GM18873 (cell line): ENCODE results near the gene TMEM191B.
"Not testable (repeated sequence)": the region's sequence is repeated elsewhere in the genome, so short reads cannot be mapped to it uniquely, and the experiment has no call there.

Source experiments
- ATAC-seq: cut with Tn5 transposase; IDR thresholded peaks from one replicate; pipeline ENCODE4 v1.9.1; 2021; ENCODE audit warnings: mild to moderate bottlenecking, moderate library complexity, moderate number of reproducible peaks; ENCODE audit not compliant: unreplicated experiment, low FRiP score

The TMEM191B gene

DNA sequence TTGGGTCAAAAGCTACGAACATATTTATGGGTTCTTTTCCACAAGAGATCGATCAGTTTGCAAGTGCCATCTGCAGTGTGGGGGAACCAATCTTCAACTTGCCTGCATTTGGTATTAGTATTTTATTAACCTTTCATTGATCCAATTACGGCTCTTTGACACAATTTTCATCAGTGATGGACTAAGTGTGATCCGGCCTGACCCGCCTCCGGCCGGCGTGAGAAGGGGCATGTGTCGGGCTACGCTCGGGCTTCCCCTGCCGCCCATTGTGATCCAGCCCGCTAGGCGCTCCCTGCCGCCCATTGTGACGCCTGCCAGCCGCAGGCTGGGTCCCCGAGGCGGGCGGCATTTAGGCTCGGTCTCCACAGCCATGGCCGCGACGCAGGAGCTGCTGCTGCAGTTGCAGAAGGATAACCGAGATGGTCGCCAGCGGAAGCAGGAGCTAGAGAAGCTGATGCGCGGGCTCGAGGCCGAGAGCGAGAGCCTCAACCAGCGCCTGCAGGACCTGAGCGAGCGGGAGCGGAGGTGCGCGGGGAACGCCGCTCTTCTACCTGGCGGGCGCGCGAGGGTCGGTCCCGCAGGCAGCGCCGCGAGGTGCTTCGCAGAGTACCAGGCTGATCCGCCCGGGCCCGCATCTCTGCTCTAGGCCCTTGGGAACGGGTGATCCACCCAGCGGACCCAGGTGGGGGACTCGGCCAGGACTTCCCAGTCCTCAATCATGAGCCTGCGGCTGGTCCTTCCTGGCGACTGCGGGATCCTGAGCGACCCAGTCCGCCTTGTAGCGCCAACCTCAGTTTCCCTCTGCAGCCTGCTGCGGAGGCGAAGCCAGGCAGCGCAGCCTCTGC is at the start of gene TMEM191B:
Gene TMEM191B (plus strand): TSS at position 51 of the 845 bp plus-strand sequence. CDS start 179 bp downstream, at position 230.
- ATAC-seq: peak; percentile 20

DNA sequence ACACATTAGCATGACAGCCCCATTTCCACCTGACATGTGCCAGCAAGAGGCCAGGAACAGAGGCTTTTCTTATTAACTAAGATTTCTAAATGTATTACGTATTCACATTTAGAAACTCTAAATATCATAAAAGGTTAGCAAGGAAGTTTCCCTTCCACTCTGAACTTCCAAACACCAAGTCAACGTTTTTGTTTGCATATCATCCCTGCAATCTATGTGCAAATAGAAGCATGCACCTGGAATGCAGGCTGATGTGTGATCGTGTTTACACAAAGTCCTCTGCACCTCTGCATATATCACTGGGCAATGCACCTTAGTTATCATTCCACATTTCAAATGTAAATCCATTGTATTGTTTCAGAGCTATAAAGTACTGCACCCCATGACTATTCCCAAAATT is 31.4 kb upstream of the TMEM191B start:
- not testable (repeated sequence) for ATAC-seq

DNA sequence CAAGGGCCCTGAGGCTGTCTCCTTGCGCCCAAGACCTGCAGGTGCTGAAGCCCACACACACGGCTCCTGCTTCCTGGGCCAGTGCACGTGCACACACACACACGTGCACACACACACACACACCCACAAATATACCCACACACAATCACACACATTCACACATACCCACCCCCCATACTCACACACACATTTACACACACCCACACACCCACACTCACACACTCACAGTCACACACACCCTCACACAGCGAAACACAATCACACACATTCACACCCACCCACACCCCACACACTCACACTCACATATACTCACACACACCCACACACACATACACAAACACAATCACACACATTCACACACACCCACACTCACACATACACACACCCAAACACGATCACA is 16.3 kb upstream of the TMEM191B start:
- ATAC-seq: not testable (repeated sequence)

DNA sequence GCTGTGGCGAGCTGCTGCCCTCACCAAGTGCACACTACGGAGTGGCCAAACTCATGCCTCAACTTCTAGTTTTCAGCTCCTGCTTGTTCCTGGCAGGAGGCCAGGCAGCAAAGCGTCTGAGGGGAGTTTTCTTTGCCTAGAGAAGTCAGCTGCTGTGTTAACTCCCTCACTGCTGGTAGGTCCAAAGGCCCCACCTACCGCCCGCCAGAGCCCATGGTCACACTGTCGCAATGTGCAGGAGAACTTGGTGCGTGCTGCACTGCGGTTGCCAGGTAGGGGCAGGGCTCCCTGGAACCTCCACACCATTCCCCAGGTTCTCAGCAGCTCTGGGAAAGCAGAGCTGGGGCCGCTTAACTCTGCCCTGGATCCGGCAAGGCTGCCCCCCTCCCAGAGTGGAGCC is 15.2 kb upstream of the TMEM191B start:
- not testable (repeated sequence) for ATAC-seq

DNA sequence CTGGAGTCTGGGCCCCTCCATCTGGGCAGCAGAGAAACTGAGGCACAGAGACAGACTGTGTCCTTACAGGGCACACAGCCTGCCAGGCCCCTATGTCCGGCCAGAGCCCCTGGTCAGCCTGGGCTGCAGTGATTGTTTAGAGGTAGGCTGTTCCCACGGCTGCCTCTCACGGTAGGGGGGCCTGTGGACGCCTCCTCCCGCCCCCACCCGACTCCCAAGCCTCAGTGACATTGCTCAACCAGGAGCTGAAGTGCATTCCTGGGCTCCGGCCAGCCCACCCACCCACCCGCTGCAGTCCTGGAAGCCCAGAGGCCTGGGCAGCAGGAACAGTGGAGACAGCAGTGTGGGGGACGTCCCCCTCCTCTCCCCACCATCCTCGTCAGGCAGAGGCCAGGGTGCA is 14.1 kb upstream of the TMEM191B start:
- not testable (repeated sequence) for ATAC-seq

DNA sequence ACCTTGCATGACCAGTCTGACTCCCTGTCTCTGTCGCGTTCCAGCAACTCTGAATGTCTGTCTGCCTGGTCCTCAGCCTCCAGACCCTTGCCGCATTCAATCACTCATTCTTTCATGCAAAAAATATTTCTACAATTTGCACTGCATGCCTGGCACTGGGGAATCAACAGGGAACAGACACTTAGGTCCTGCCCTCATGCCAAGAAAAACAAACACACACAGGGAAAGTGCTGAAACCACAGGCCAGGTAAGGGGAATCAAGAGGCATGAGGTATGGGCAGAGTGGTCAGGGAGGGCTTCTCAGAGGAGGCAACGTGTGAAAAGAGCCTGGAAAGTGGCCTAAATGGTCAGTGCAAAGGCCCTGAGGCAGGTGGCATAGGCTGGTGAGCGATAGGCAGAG is 9.5 kb upstream of the TMEM191B start, which contains the start of gene GGTLC3:
Gene GGTLC3 (minus strand): TSS at position 101 of the 400 bp plus-strand sequence. CDS start 264 bp downstream, outside the sequence.
- ATAC-seq: not testable (repeated sequence)

DNA sequence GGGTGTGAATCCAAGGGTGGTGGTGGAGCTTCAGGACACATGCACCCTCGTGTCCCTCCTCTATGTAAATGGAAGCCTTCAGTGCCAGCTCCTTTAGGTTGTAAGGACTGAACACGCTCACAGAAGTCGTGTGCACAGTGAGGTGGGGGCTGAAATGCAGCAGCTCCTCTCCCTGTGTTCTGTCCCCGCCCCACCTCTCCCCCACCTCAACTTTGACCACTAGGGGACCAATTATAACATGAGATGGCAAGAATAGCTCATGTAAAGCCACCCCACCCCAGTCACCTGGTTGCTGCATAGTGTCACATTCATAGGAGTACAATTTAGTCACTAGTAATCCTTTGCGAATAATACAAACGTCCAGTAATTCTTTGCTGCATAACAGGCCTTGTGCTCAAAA is 4.8 kb upstream of the TMEM191B start:
- not testable (repeated sequence) for ATAC-seq

DNA sequence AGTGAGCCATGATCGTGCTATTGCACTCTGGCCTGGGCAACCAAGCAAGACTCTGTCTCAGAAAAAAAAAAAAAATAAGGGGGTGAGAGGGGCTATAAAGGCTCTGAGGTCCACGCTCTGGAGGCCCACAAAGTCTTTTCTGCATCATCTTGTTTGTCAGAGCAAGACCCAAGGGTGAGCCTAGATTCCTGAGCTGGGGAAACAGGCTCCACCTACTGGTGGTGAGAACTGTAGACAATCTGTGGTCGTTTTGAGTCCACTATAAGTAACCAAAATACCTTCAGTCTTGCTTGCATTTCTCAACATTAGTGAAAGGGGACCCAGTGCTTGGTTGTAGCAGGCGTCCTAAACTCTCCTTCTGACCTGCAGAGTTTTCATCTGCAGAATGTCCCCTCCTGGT is 4.3 kb upstream of the TMEM191B start:
- not testable (repeated sequence) for ATAC-seq

DNA sequence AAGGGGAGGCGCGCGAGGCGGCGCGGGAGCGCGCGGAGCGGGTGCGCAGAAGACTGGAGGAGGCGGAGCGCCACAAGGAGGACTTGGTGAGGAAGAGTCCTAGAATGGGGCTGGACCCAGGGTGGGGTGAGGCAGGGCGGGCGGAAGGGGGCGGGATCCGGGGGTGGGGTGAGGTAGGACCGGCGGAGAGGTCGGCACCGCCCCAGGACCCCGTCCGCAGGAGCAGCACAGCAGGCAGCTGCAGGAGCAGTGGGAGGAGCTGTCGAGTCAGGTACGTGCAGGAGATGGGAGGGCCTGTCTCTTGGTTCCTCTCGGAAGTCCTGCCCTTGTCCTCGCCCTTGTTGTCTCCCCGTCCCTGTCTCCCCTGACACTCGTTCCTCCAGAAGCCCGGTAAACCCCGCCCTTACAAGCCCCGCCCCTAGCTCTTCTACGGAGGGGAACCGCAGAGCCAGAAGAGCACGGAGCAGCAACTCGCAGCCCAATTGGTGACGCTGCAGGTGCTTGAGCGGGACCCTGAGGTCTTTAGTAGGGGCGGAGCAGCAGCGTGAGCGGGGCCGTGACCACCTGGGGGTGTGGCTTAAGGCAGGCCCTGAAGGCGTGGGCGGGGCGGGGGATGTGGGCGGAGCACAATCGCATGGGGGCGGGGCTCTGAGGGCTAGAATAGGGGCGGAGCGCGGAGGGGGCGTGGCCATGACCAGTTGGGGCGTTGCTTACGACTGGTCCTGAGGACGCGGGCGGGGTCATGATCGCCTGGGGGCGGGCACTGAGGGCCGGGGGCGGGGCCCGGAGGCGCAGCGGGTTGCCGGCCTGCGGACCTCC is 1.2 kb downstream of the TMEM191B start:
- peak; percentile 75 for ATAC-seq

DNA sequence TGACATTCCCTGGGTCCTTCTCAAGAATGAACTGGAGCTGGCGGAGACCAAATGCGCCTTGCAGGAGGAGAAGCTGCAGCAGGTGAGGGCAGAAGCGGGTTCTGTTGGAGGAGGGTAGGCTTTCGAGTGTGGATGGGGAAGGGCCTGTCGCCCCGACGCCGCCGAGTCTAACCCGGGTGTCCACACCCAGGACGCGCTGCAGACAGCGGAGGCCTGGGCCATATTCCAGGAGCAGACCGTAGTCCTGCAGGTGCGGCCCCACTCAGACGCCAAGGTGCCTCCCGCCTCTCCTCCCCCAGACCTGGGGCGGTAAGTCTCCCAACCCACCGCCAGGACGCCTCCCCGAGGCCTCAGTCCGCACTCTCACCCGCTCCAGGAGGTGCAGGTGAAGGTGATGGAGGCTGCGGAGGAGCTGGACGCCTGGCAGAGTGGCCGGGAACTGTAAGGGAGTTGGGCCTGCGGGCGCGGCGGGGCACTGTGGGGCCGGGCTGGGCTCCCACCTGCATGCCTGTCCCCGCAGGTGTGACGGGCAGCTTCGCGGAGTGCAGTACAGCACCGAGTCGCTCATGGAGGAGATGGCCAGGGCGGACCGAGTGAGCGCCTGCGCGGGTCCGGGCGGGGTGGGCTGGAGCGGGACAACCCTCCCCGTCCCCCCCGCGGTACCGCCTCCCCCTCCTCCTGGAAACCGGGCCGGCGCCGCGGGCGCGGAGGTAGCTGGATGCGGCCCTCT is 2.0 kb downstream of the TMEM191B start:
- ATAC-seq: peak; percentile 16

DNA sequence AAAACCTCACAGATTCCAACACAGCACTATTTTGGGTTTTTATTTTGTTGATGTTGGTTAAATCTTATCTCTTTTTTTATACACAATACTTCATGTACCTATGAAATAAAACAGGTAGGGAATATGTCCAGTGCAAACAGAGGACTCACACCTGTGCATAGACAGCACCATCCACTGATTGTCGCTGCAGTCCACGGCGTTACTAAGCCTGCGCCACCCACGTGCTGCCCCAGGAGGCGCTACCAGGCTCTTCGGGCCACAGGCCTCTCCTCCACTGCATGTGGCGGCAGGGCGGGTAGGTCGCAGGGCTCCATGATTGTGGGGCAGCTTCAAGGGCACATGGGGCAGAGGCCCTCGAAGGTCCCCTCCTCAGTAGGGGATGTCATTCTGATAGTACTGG is 6.0 kb downstream of the TMEM191B start:
- not testable (repeated sequence) for ATAC-seq

DNA sequence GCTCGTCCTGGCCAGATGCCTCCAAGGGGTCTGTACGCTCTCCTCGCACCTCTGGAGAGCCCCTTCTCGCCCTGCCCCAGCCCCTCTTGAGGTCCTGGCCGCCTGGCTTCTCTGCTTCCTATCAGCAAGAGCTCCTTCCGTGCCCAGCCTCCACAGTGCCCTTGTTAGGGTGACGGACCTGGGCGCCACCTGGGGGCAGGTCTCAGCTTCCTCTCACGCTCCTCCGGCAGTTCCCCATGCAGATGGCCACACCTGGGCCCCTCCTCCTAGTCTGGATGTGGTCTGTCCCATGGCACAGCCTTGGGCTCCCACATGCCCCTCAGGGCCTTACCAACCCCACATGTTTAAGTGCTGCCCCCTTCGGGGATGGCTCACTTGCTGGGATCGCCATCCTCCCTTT is 6.7 kb downstream of the TMEM191B start:
- not testable (repeated sequence) for ATAC-seq

DNA sequence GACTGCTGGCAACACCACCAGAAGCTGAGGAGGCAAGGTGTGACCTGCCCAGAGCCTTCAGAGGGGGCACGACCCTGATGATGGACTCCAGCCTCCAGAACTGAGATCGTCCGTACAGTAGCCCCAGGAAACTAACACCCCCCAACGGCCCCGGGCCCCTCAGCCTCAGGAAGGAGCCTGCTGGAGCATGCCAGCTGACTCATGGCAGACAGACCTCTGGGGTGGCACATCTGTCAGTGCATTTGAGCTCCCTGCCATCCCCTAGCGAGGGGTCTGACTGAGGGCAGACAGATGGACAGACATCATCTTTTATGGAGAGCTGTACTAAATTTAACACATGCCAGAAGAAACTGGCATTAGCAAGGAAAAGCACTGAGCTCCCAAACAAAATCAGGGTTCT is 12.4 kb downstream of the TMEM191B start:
- ATAC-seq: not testable (repeated sequence)

DNA sequence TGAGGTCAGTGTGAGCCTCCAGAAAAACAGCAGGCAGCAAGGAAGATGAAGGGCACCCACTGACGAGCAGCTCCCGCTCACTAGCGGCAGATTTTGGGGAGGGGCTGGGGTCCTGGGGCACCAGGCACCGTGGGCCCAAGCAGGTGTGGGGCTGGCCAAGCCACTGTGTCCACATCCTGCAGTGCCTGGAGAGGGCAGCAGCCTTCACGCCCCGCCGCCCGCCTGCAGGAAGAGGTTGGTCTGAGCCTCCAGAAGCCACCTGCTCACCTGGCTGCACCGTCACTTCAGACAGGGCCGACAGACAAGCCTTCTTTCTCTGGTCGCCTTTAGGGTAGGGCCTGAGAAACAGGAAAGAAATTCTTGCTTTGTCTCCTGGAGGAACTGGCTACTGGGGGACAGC is 15.8 kb downstream of the TMEM191B start:
- not testable (repeated sequence) for ATAC-seq

DNA sequence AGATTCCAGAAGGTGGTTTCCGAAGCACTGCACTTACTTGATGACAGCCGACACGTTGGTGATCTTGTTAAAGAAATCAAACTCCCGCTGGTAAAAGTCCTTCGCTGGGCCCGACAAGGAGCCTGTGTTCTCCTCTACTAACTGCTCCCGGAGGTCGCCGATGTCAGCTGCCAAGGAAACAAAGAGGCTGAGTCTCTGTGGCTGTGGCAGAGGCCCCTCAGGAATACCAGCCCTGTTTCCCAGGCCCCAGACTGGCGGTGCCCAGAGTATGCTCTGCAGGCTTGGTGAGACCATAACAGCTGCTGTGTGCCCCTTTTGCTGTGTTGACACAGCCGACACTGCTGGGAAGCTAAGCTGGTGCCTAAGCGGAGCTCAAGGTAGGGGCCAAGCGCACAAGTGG is 17.0 kb downstream of the TMEM191B start:
- ATAC-seq: not testable (repeated sequence)

DNA sequence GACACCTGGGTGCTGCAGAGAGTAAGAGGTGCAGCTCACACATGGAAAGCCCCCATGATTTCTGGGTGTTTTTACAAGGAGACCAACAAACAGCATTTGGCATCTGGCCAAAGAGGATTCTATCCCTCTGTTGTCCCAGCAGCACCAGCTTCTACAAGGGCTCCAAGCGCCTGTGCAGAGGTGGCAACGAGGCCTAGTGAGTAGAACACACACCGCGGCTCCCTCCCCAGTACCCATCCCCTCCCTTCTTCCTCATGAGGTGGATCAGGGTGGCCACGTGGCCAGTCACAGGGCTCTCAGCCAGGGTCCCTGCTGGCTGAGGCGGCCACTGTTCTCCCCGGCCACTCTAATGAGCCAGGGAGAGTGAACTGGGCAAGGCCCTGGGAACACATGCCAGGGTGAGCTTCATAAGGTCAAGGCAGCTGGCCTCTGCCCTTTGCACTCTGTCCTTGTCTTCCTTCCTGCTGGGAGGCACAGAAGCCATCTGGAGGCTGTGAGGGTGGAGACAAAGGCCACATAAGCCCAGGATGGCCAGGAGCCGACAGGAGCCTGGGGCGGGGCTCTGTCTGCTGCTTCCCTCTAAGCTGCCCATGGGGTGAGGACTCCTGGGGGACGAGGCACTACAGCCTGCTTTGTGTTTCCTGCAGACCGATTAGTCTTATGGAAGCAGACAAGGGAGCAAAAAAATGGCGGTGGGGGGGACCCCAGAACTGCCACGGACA is 22.0 kb downstream of the TMEM191B start:
- not testable (repeated sequence) for ATAC-seq

DNA sequence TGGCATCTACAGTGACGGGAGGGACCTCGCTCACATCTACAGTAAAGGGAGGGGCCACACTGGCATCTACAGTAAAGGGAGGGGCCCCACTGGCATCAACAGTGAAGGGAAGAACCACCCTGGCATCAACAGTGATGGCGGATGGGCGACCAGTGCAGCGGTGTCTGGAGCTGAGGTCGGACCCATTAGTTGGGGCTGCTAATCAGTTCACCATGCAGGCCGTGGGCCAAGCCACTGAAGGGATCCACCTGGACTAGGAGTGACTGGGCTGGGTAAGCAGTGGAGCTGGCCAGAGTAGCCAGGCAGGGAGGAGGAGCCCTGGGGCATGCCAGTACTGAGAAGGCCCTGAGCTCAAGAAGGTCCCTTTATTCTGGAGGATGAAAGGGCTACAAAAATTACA is 23.4 kb downstream of the TMEM191B start:
- ATAC-seq: not testable (repeated sequence)

DNA sequence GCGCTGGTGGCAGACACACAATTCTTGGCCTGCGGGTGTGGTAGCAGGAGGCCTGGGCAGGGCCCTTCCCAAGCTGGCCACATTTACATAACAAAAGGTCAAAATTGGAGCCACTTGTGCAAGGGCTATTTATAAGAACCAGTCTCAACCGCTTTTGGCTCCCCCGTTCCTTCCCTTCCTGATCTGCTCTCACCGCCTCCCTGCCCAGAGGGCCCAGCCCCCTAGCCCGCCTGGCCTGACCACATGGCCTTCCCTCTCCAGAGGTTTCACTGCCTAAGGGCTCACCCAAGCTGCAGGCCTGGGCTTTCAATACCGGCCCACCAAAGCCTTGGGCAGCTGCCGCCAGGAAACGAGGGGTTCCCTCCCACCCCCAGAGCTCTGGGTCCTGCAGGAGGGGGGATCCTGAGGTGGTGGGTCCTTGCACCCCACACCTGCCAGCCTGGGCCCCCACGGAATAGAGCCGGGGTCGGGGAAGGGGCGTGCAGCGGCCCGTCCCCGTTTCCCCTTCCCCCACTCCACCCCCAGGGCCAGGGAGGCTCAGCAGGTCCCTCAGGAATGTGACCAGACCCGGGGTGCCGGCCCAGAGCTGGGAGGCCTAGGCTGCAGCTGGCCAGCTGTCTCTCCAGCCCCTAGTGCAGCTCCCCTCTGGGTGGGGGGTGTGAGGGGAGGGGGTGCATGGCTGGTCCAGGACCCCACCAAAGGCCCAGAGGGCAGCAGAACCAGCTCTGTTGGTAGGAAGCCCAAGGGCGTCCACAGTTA is 25.4 kb downstream of the TMEM191B start:
- ATAC-seq: not testable (repeated sequence)
